Stimulated activated CD4-positive, alpha-beta T cell treated with anti-CD3 and anti-CD28 coated beads, Interleukin-1b, Interleukin-23, amount 100 ng/mL, for 1 hour (primary cell): ENCODE results near the gene SLC17A9.

ENCODE experiments used
- DNase-seq, 2 donors: peaks; one replicate each; pipeline ENCODE4 v3.0.0-alpha.2; 2020; ENCODE audit warnings: low read depth in 2 of 2

Gene SLC17A9

GRCh38 chr20:62982124-62983075 is 29.9 kb downstream of the SLC17A9 start:
- no peak for DNase-seq

- DNase-seq, result no peak
Measured at GRCh38 chr20:62983210-62983609, 30.7 kb downstream of the SLC17A9 start.

GRCh38 chr20:62984666-62985443 is 32.3 kb downstream of the SLC17A9 start:
- DNase-seq, result no peak

- DNase-seq, result no peak
Measured at GRCh38 chr20:62985444-62985778, 32.9 kb downstream of the SLC17A9 start.

GRCh38 chr20:62986257-62986800 is 33.8 kb downstream of the SLC17A9 start:
- DNase-seq, result no peak

GRCh38 chr20:62987114-62987513 is 34.6 kb downstream of the SLC17A9 start:
- DNase-seq, result no peak

- no peak for DNase-seq
Measured at GRCh38 chr20:62989201-62989601, 36.7 kb downstream of the SLC17A9 start.

- no peak for DNase-seq
Measured at GRCh38 chr20:62990306-62990825, 37.9 kb downstream of the SLC17A9 start.

- no peak for DNase-seq
Measured at GRCh38 chr20:62991196-62991807, 38.8 kb downstream of the SLC17A9 start.

GRCh38 chr20:62991863-62992262 is 39.4 kb downstream of the SLC17A9 start:
- no peak for DNase-seq

GRCh38 chr20:62993856-62994494 is 41.5 kb downstream of the SLC17A9 start:
- DNase-seq, result no peak

GRCh38 chr20:62994869-62995281 is 42.4 kb downstream of the SLC17A9 start:
- no peak for DNase-seq

- no peak for DNase-seq
Measured at GRCh38 chr20:62995481-62995880, 43.0 kb downstream of the SLC17A9 start.

GRCh38 chr20:62995898-62996595 is 43.5 kb downstream of the SLC17A9 start:
- DNase-seq, result no peak

- no peak for DNase-seq
Measured at GRCh38 chr20:62996596-62996982, 44.1 kb downstream of the SLC17A9 start.

GRCh38 chr20:62997417-62998035 is 45.0 kb downstream of the SLC17A9 start:
- no peak for DNase-seq

GRCh38 chr20:62998449-62998848 is 45.9 kb downstream of the SLC17A9 start:
- DNase-seq, result no peak

GRCh38 chr20:62999580-62999979 is 47.1 kb downstream of the SLC17A9 start:
- DNase-seq, result no peak

GRCh38 chr20:63000036-63000435 is 47.5 kb downstream of the SLC17A9 start:
- DNase-seq, result no peak

GRCh38 chr20:63000958-63001357 is 48.4 kb downstream of the SLC17A9 start:
- no peak for DNase-seq
